Suprapubic skin (tissue), 4 donors: ENCODE results near the gene CYFIP1. TPM values are rescaled to one million over a fixed set of nuclear protein-coding genes. Genes with fewer than 3 reads are reported as not detected.
"Not testable (repeated sequence)": the region's sequence is repeated elsewhere in the genome, so short reads cannot be mapped to it uniquely, and the experiment has no call there.

Experiments used
- DNase-seq, 2 donors: peaks; one replicate each; pipeline ENCODE4 v3.0.0-alpha.2; 2019; ENCODE audit warnings: low spot score in 2 of 2
- H3K27ac ChIP-seq: fragments of 200-600 bp; sonication (generic); one replicate; pipeline ENCODE4 v1.5.1; 2019
- H3K27me3 ChIP-seq: fragments of 200-600 bp; sonication (generic); one replicate; pipeline ENCODE4 v1.5.1; 2019
- H3K36me3 ChIP-seq: fragments of 200-600 bp; sonication (generic); one replicate; pipeline ENCODE4 v1.5.1; 2019
- H3K4me1 ChIP-seq: fragments of 200-600 bp; sonication (generic); one replicate; pipeline ENCODE4 v1.5.1; 2019
- H3K4me3 ChIP-seq: fragments of 200-600 bp; sonication (generic); one replicate; pipeline ENCODE4 v1.5.1; 2019; ENCODE audit warnings: mild to moderate bottlenecking
- H3K9me3 ChIP-seq: fragments of 200-600 bp; sonication (generic); one replicate; pipeline ENCODE4 v1.5.1; 2019
- EP300 ChIP-seq: sonication (generic); formaldehyde crosslinking; IDR thresholded peaks from one replicate; pipeline ENCODE4 v1.6.1; 2017; ENCODE audit warnings: antibody characterized with exemption
- POLR2A ChIP-seq, 2 donors: fragments of 450-650 bp; IDR thresholded peaks; one replicate each; pipeline ENCODE4 v1.6.1; 2017; ENCODE audit warnings: antibody characterized with exemption in 2 of 2, mild to moderate bottlenecking in 2 of 2, moderate library complexity in 2 of 2
- POLR2AphosphoS5 ChIP-seq, 3 donors: sonication (generic); formaldehyde crosslinking; IDR thresholded peaks; one replicate each; pipeline ENCODE4 v1.6.1; 2017; ENCODE audit warnings: antibody characterized with exemption in 3 of 3
- WGBS: methylation state at CpG from one replicate; pipeline ENCODE4 v1.1.5; 2018; 5-methylcytosine and 5-hydroxymethylcytosine counted together
- total RNA-seq, 4 donors: library from RNA; depleted of rRNA; stranded (reverse); fragments of >200 nt; gene quantifications; one replicate each; pipeline ENCODE4 v1.1.0, GENCODE V29; 2016
- TF ChIP-seq, protein P1 (sequence below), 2 donors: fragments of 200-600 bp in 1 of 2; fragments of 450-650 bp in 1 of 2; sonication (generic) in 1 of 2; IDR thresholded peaks; one replicate each; pipeline ENCODE4 v1.5.1; 2016 to 2019; ENCODE audit warnings: antibody characterized with exemption in 2 of 2, mild to moderate bottlenecking in 1 of 2, moderate library complexity in 1 of 2

CYFIP1 gene
- total RNA-seq, 4 donors from 2014 or later, result 77.5 to 106 (median 99.4) TPM

DNA sequence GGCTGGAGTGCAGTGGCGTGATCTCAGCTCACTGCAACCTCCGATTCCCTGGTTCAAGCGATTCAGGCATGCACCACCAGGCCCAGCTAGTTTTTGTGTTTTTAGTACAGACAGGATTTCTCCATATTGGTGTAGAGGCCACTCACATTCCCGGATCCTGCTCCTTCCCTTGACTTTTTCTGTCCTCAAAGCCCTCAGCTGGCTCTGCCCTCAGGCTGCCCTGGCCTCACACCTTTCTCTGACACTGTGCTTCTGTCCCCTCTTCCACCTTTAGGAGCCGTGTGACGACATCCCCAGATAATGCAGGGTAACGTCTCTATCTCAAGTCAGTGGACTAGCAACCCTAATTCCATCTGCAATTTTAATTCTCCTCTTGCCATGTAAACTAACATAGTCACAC, 8.6 kb upstream of the CYFIP1 start:
- whole genome bisulfite sequencing, result 91% methylated on average over 7 of the region's 7 CpGs
- Histone ChIP-seq H3K27ac (no peak overlapping the region), H3K4me1 (no peaks in the 10 kb centered on the region), H3K36me3 (peaks cover 4% of the 10 kb centered on the region), H3K4me3 (no peak overlapping the region), H3K27me3 (no peaks in the 10 kb centered on the region), H3K9me3 (no peaks in the 10 kb centered on the region)
- TF ChIP-seq POLR2AphosphoS5 (IDR thresholded peaks at IDR 0.05), result no peak
- no peak for TF ChIP-seq EP300
- no peak for TF ChIP-seq POLR2A (IDR thresholded peaks at IDR 0.05)
- TF ChIP-seq, protein P1, sequence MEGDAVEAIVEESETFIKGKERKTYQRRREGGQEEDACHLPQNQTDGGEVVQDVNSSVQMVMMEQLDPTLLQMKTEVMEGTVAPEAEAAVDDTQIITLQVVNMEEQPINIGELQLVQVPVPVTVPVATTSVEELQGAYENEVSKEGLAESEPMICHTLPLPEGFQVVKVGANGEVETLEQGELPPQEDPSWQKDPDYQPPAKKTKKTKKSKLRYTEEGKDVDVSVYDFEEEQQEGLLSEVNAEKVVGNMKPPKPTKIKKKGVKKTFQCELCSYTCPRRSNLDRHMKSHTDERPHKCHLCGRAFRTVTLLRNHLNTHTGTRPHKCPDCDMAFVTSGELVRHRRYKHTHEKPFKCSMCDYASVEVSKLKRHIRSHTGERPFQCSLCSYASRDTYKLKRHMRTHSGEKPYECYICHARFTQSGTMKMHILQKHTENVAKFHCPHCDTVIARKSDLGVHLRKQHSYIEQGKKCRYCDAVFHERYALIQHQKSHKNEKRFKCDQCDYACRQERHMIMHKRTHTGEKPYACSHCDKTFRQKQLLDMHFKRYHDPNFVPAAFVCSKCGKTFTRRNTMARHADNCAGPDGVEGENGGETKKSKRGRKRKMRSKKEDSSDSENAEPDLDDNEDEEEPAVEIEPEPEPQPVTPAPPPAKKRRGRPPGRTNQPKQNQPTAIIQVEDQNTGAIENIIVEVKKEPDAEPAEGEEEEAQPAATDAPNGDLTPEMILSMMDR (IDR thresholded peaks at IDR 0.05), result no peak
- peak in 1 of 2 donors; percentile 26 for DNase-seq

DNA sequence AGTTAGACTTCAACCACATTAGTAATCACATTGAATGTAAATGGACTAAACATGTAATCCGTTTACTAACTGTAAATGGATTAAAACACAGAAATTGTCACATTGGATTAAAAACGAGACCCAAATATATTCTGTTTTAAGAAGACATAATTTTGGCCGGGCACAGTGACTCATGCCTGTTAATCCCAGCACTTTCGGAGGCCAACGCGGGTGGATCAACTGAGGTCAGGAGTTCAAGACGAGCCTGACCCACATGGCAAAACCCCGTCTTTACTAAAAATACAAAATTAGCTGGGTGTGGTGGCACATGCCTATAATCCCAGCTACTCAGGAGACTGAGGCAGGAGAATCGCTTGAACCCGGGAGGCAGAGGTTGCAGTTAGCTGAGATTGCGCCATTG, 1.8 kb upstream of the CYFIP1 start:
- H3K27me3 ChIP-seq, H3K36me3 ChIP-seq, H3K27ac ChIP-seq, H3K9me3 ChIP-seq, H3K4me3 ChIP-seq: not testable (repeated sequence)
- 83% methylated on average over 11 of the region's 11 CpGs for WGBS
- peaks cover 23% of the 10 kb centered on the region for H3K4me1 ChIP-seq
- DNase-seq, result peak in 1 of 2 donors; percentile 70

DNA sequence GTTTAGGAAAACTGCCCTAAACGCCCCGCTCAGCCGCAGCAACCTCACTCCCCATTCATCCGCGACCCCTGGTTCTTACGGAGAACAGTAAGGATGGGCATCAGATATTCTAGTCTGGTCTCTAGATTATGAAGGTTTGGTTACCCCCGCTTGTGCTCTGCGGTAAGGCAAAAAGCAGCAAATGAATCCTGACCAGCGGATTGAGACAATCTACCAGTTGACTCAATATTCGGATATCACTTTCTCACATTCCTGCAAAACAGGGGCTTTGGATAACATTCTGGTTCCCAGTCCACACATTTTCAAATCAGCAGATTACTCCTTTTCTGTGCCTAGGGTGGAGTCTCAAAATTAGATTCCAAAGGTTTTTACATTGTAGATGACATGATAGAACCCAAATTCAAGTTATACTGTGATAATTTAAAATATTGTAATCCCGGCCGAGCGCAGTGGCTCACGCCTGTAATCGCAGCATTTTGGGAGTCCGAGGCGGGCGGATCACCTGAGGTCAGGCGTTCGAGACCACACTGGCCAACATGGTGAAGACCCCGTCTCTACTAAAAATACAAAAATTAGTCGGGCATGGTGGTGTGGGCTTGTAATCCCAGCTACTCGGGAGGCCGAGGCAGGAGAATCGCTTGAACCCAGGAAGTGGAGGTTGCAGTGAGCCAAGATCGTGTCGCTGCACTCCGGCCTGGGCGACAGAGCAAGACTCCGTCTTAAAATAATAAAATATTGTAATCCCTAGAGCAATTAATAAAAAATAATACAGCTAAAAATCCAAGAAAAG, 1.1 kb upstream of the CYFIP1 start:
- Histone ChIP-seq H3K4me1 (peaks cover 23% of the 10 kb centered on the region), H3K9me3 (no peaks in the 10 kb centered on the region), H3K27ac (peak overlapping the region; percentile 83), H3K36me3 (no peaks in the 10 kb centered on the region), H3K4me3 (peak overlapping the region; percentile 84), H3K27me3 (no peaks in the 10 kb centered on the region)
- no peak for TF ChIP-seq POLR2A (IDR thresholded peaks at IDR 0.05)
- TF ChIP-seq EP300, result no peak
- no peak for TF ChIP-seq POLR2AphosphoS5 (IDR thresholded peaks at IDR 0.05)
- TF ChIP-seq, protein P1 (IDR thresholded peaks at IDR 0.05), result no peak
- WGBS, result 69% methylated on average over 30 of the region's 30 CpGs
- peak in 1 of 2 donors; percentile 65 for DNase-seq

DNA sequence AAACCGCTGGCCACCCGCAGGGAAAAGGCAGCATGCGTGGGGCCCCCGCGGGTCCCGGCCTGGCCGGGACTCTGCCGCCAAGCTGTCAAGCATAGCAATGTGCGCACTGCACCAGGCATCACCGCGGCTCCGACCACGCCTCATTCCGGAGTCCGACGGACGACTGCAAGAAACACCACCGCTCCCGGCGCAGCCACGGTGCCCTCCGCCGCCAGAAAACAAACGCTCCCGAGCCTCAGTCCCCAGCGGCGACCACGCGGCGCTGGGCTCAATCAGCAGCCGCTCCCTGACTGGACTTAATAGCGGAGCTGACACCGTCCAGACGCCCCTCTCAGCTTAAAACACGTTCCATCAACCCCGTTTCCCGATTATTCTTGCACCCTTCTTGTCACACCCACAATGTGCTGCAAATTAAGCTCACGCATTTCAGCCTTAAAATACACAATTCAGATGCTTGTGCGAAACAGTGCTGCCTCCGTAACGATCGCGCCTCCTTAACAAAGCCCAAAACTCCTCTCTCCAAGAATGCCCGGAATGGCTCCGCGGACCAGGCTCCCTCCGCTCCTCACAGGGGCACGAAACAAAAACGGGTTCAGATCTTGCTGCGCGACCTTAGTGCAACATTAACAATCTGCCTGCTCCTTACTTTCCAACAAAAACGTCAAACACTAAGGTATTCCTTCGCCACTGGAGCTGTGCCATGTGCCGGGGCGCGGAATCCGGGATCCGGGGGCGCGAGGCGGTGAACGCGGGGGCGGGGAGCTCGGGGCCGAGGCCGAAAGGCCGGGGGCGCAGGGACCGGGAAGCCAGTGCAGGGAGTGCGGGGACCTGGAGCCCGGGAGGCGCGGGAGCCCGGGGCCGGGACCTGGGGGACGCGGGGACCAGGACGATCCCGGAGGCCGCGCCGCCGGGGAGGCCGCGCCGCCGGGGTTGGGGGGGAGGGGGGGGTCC, 655 bp downstream of the CYFIP1 start:
- H3K27ac ChIP-seq, result peak overlapping the region; percentile 83
- no peaks in the 10 kb centered on the region for H3K36me3 ChIP-seq
- WGBS, result under 1% methylated on average over 53 of the region's 88 CpGs
- peak; percentile 72 to 89 for DNase-seq
- peak overlapping the region; percentile 84 for H3K4me3 ChIP-seq
- no peaks in the 10 kb centered on the region for H3K9me3 ChIP-seq
- no peaks in the 10 kb centered on the region for H3K27me3 ChIP-seq
- peaks cover 23% of the 10 kb centered on the region for H3K4me1 ChIP-seq
- TF ChIP-seq EP300 (no peak), POLR2AphosphoS5 (IDR thresholded peaks at IDR 0.05) (no peak), POLR2A (IDR thresholded peaks at IDR 0.05) (no peak)
- TF ChIP-seq, protein P1 (IDR thresholded peaks at IDR 0.05), result no peak

DNA sequence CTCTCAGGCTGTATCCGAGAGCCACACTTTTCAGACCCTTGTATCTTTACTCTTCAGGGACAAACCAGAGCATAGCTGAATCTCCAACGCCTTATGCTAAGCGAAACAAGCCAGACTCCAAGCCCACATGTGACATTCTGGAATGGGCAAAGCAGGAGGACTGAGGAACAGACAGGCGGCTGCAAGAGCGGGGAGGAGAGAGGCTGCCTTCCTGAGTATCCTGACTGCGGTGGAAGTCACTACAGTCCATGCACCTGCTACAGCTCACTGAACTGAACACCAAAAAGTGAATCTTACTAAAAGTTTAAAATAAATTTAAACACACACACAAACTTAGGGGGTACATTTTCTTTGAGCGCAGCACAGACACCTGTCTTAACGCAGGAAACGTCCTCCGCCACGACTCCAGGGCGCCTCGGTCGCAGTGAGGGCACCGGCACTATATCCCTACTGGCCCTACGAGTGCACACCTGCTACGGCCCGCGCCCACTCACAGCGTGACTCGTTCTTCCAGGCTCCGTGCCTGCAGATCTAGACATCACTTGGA, 1.4 kb downstream of the CYFIP1 start:
- peak in 1 of 2 donors; percentile 35 for DNase-seq
- Histone ChIP-seq H3K4me3 (peak overlapping the region; percentile 84), H3K27me3 (no peaks in the 10 kb centered on the region), H3K4me1 (peaks cover 23% of the 10 kb centered on the region), H3K27ac (peak overlapping the region; percentile 83), H3K36me3 (no peaks in the 10 kb centered on the region), H3K9me3 (no peaks in the 10 kb centered on the region)
- TF ChIP-seq EP300, result no peak
- 19% methylated on average over 16 of the region's 22 CpGs for WGBS

DNA sequence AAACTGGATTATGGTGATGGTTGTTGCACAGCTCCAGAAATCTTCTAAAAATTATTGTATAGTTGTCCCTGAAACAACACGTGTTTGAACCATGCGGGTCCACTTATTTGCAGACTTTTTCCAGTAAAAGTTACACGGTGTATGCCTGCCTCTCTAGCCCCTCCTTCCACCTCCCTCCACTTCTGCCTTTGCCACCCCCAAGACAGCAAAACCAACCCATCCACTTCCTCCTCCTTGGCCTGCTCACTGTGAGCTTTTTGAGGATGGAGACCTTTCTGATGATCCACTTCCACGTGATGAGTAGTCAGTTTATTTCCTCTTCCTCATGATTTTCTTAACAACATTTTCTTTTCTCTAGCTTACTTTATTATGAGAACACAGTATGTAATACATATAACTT, 5.4 kb downstream of the CYFIP1 start:
- DNase-seq, result peak in 1 of 2 donors; percentile 45
- WGBS, result 63% methylated on average over 4 of the region's 4 CpGs
- Histone ChIP-seq H3K9me3 (no peaks in the 10 kb centered on the region), H3K36me3 (no peaks in the 10 kb centered on the region), H3K4me1 (peaks cover 20% of the 10 kb centered on the region), H3K27ac (no peak overlapping the region), H3K4me3 (no peak overlapping the region), H3K27me3 (no peaks in the 10 kb centered on the region)
- TF ChIP-seq, protein P1 (IDR thresholded peaks at IDR 0.05), result no peak
- no peak for TF ChIP-seq POLR2AphosphoS5 (IDR thresholded peaks at IDR 0.05)
- no peak for TF ChIP-seq POLR2A (IDR thresholded peaks at IDR 0.05)
- no peak for TF ChIP-seq EP300
